Bone marrow (tissue), 2 donors: ENCODE results near the gene PSMD6.

Source experiments
- DNase-seq, 2 donors: peaks; one replicate each; lab custom pipeline; 2025; lab: John Stamatoyannopoulos, UW

The PSMD6 gene

DNA sequence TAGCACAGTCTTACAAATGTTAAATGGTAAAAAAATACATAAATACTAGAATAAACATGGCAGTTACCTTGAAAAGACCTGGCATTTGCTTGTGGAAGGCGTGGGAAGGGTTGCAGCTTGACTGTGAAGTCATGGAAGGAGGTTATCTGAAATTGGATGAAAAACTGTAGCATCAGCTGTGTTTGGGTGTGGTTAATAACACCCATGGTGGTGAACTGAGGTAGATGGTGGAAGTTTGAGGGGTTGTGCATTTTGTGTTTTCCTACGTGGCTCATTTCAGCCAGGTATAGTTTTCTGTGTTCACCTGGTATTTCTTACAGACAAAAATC, 46.5 kb downstream of the PSMD6 start:
- no peak for DNase-seq

DNA sequence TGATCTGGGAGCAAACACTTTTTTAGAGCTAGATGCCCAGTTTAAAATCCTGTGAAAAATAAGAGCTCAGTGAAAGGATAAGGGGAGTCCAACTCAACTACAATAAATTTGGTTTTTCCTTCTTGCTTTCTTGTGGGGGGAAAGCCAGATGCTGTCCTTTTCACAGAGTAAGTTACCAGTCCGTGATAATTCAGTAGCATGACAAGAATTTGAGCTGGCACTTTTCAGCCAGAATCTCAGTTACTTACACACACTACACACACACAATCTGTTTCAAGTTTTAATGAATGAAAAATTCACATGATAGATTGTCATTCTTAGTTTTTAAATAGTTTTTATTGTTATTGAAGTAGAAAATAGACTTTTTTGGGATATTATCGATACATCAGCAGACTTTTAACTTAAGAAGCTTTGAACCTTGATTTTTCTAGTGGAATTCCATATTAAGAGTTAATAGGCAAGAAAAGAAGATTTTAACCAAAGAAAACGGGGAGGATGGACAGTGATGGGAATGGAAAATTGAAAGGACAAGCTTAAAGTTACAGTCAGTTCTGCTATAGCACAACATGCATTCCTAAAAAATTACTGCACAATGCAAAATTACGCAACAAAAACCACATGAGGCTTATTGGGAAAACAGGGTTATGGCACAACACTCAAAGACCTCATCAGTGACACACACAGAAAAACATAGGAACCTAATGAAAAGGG, 47.0 kb downstream of the PSMD6 start:
- DNase-seq = no peak

DNA sequence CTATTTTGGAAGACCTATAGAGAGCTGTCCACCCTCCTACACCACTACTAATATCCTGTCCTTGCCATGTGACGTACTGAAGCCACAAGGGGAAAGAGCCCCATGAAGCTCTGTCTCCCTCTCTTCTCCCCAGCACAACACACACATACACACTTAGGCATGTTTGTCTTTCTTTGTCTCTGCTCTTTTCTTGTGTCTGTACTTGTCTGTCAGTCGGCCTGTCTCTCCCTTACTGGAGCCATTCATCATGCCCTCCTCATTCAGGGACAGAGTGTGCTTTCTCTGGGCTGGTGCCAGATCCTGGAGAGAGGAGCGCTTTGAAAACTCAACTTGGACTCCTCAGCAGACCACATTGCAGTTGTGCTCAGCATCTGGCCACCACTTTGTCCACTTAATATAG, 47.6 kb downstream of the PSMD6 start:
- no peak for DNase-seq

GRCh38 chr3:63974451-63974850, 48.8 kb downstream of the PSMD6 start:
- no peak for DNase-seq

GRCh38 chr3:63973406-63973805, 49.9 kb downstream of the PSMD6 start:
- no peak for DNase-seq

- no peak for DNase-seq
Observed at GRCh38 chr3:63972987-63973386, 50.3 kb downstream of the PSMD6 start.

DNA sequence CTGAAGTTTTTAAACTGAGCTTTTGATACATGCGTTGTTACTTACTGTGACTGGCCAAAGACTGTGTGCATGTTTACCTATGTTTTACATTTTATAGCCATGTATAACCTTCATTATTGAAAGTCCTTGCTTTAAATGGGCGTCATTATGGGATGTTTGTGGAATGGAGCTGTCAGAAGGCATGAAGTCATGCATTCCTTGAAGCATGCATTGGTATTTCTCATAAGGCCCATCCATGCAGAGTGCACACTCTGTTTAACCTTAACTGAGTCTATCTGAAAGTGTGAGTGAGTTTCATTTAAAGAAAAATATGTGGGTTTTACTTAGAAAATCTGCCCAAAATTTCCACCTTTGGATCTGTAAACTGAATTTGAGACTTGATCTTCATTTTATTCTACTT, 51.1 kb downstream of the PSMD6 start:
- no peak for DNase-seq

- no peak for DNase-seq
Observed at GRCh38 chr3:63970631-63971475, 52.4 kb downstream of the PSMD6 start.

DNA sequence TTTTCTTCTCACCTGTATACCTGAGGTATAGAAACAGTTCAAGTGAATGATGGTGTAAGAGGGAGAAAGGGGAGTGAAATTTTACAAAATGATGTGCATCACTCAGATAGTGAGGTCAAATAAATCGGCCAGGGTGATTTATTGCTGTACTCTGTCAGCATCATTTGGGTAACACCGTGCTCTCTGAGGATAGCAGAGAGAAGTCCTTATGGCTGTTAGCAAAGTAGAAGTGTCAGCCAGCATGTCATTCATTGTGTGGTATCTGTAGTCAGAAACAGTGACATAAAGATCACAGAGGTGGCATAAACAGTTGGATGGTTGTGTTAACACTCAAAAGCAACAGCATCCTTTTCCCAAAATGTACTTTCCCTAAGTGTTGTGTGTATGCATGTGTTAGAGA, 53.4 kb downstream of the PSMD6 start:
- DNase-seq = no peak

GRCh38 chr3:63968612-63969350, 54.5 kb downstream of the PSMD6 start:
- DNase-seq = no peak

GRCh38 chr3:63967675-63968611, 55.4 kb downstream of the PSMD6 start:
- peak in 1 of 2 donors; percentile 62 for DNase-seq

DNA sequence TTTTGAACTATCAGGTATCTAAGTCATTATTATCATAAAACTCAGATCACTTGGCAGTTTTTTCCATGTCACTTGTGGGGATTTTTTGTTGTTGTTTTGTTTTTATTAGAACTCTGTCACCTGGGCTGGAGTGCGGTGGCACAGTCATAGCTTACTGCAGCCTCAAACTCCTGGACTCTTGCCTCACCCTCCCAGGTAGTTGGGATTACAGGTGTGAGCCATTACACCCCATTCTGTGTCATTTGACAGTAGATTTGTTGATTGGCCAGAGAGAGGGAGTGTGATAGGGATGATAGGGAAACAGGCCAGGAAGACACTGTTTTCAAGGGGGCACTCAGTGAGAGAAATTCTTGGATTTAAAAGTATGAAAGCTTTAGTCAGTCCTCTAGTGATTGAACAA, 56.4 kb downstream of the PSMD6 start:
- DNase-seq = no peak

DNA sequence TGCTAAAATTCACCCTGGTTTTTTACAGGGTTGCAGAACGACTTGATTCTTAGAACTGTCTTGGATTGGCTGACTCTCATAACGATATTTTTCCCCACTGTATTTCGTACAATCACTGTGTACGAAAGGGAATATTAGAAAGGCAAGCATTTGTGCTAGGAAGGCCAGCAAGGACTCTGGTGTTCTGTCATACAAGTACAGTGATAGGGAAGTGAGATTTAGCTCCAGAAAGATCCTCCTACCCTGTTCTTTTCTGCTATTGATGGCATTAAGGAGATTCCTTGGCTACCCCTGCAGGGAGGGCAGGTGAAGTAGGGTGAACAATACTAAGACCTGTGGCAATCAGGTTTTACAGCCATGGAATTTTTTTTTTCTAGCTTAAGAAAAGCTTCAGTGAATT, 57.3 kb downstream of the PSMD6 start:
- no peak for DNase-seq

DNA sequence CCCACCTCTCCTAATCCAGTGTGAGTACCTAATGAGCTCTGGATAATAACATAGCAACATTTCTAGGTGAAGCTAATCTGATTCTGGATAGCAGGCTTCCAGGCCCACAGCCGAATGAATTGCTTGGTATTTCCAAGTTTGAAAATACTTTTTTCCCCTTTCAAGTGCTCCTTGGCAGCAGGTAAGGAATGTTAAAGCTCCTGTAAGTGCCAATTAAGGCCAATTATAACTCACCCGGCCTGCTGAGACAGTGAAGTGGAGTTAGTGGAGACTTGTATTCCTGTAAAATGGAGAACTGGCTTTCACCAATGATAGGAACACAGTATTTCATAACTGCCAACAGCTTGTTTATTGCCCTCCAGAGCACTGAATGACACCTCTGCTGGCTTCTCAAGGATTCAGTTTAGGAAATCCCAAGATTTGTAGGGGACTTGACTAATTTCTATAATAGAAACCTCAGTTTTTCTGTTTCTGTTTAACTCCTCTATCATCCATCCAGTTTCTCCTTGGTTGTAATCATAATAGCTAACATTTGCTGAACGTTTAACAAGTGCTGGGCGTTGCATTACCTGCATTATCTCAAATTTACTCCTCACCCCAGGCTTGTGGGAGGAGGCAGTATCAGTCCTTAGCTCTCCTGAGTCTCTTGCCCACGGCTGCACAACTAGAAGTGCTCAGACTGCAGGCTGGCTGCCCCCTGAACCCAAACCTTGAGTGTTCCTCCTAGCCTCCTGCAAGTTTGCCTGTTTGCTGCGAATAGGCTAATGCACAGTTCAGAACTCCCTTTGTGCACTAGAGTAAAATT, 58.4 kb downstream of the PSMD6 start:
- no peak for DNase-seq

DNA sequence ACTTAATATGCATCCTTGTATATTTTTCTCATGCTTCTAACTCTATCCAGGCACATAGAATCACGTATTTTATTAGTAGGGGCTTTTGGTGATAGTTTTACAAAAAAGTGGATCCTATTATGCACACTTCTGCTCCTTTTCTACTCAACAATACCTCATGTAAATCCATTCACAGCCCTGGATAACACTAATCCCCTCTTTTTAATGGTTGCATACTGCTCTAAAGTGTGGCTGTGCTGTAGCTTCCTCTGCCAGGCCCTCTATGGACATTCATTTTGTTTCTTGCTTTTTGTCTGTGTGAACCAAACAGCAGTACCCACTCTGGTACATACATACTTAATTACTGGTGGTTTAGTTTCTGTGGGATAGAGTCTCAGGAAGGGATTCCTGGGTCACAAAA, 59.8 kb downstream of the PSMD6 start:
- DNase-seq = no peak

DNA sequence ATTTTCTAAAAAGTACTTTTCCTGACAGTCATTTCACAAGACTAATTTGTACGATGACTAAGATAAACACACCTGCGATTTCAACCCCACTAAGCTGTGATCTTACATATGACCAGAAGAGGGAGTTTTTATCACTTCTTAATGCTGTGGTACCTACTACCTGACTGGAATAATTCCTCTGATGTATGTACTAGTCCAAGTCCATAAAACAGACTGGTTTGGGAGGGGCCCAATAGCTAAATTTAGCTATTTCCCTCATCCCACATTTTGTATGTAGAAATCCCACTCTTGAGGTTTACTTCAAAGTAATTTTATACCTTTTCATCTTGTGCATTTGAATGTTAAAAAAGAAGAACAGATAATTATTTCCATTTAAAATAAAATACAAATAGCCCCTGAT, 61.4 kb downstream of the PSMD6 start:
- DNase-seq = no peak
